Measurements from ENCODE around the gene PRR36.

- TF ChIP-seq CTCF (IDR thresholded peaks at IDR 0.05) (no peak), POLR2A (IDR thresholded peaks at IDR 0.05) (no peak)
Observed at GRCh38 chr19:7822910-7823515, 51.2 kb downstream of the PRR36 start.

Measured in prostate gland (tissue), 2 donors.